ENCODE data around the gene ADRB1.

Gene ADRB1

DNA sequence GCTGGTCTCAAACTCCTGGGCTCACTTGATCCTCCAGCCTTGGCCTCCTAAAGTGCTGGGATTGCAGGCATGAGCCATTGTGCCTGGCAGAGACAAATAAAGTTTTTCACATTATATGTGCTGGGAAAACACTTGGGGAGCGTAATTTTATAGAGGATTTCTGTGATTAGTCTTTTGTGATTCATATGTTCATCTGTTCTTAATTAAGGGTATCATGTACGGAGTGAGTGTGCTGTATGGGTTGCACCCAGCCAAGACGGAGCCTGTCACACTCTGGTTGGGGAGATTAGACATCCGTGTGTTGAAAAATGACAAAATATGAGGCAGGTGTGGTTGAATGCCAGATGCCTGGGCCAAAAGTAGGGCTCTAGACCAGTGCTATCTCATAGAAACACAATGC is 10.3 kb downstream of the ADRB1 start:
- DNase-seq (ENCODE audit: extremely low read depth in 1 of 2, low read depth in 1 of 2), result no peak

DNA sequence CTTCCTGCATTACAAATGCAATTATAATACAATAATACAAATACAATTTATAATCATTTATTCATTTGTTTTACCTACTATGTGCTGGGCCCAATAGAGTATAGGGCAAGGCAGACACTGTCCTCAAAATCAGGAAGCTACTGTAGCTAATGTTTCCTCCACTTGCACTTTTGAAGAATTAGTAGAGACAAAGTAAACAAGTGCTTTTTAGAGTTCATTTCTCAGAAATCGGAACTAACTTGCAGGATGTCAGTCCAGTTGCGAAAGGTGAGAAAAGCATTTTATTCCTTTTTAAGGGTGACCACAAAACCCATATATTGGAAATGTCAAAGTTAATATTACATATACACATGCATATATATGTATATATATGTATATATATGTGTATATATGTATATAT is 14.2 kb downstream of the ADRB1 start:
- DNase-seq (ENCODE audit: extremely low read depth in 1 of 2, low read depth in 1 of 2), result no peak

DNA sequence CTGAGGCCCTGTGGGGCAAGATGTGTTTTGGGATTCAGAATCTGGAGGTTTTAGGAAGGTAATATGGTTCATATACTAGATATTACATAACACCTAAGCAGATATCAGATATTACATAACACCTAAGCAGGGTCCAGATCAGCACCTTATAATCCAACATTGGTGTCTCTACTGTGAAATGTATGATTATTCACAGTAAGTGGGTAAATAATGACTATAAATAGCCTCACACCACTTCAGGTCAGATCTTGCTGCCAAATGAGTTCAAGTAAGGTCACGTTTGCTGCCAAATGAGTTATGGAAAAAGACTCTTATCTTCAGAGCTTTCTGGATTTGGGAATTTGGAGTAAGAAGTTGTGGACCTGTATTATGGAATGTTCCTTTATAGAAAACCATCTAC is 14.6 kb downstream of the ADRB1 start:
- no peak for DNase-seq (ENCODE audit: extremely low read depth in 1 of 2, low read depth in 1 of 2)

DNA sequence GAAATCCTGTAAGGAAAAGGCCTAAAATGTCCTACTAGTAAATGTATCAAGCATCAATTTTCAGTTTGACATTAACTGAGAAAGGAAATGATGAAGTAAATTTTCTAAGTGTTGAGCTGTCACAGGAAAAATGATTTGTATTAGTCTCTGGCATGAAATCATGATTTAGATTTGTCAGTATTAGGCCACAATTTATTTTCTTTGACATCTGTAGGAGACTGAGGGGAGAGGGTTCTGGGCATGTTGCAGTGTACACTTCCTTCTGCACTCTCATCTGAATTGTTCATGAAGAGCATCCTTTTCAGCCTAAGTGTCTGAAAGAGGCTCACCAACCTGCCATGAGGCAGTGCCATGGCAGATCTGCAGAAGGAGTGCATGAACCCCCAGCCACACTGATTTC is 15.9 kb downstream of the ADRB1 start:
- DNase-seq (ENCODE audit: extremely low read depth in 1 of 2, low read depth in 1 of 2), result no peak

DNA sequence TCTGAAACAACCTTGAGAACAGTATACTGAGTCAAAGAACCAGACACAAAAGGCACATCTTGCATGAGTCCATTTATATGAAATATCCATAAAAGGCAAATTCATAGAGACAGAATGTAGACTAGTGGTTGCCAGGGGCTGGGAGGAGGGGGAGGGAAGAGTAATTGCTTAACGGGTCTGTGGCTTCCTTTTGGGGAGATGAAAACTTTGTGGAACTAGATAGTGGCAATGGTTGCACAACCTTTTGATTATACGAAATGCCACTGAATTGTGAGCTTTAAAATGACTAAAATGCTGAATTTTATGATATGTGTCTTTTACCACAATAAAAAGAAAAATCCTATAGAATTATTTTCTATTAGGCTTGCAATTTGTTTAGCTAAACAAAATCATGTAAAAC is 16.8 kb downstream of the ADRB1 start:
- no peak for DNase-seq (ENCODE audit: extremely low read depth in 1 of 2, low read depth in 1 of 2)

DNA sequence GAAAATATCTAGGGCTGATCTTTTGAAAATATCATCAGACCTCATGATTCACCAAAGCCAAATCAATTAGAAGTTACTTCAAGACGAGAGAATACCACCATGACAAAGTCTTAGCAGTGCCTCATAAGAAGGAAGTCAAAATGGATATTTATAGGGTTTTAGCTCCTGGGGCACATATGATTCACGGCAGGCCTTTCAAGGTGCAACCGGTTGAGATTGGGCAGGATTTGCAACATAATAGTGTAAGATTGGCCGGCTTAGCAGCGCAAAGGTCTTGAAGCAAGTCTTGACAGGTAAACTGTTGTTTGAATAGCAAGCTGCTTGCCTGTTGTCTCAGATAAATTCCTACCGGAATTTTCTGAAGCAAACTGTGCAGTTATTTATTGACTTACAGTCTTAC is 17.5 kb downstream of the ADRB1 start:
- no peak for DNase-seq (ENCODE audit: extremely low read depth in 1 of 2, low read depth in 1 of 2)

DNA sequence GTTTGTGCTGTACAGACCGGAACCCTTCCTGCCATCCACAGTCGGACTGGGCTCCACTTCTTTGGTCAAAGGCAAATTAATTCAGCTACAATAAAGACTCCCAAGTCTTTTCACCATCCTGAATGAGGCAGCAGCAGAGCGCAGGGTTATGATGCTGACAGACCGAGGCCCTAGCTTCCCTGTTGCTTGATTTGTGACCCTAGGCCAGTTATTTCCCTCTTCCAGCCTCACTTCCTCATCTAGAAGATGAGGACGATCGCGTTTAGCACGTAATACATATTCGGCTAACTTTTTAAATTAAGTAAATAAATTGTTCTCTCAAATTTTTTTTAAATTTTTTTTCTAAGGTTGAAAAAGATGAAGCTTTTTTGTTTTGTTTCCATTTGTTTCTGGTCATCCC is 18.1 kb downstream of the ADRB1 start:
- DNase-seq (ENCODE audit: extremely low read depth in 1 of 2, low read depth in 1 of 2), result no peak

DNA sequence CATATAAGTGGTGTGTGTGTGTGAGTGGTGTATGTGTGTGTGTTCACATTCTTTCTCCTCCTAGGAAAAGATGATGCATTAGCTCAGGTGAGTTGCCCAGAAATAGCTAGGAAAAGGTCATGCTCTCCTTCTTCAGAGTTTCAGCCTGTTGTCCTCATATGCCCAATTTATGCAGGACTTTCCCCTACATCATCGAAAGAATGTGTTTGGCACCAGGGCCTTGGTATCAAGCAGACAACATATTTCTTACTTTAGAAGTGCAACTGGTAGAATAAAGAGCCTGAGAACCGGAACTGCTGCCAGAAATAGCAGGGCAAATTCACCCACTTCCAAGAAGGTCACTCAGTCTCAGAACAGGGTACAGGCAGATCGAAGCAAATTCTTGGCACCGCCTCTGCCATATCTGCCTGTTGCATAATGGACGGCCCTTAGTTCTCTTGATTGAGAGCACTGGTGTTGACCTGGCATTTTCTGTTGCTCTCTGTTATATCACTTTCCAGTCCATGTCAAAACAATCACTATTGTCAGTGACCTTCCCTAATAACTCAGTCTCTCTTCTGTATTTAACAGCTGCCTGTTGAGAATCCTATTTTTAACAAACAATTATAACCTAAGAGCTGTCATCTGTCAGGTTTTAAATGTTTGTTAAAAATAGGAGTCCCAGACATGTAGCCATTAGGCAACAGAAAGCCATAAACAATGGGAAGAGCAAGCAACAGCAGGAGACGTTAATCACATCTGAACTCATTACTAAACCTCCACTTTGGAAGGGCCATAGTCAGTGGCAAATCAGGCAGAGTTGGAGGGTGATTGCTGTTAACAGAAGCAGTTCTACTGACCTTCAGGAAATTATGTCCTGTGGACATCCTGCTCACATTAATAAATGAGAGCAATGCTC is 20.7 kb downstream of the ADRB1 start:
- DNase-seq (ENCODE audit: extremely low read depth in 1 of 2, low read depth in 1 of 2), result no peak

DNA sequence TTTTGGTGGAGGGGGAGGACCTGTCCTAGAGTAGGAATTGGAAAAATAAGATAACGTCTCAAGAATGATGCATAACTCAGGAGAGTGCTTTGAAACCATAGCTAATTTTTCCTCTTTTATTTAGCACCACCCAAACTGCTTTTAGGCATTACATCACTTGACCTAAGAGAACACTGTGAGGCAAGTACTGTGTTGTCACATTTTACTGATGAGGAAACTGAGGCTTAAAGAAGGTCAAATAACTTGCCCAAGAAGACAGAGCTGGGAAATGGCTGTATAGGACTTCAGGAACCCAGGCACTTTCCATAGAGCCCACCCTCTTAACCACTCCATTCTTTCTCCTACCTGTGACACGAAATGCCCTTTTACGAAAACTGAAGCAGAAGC is 21.4 kb downstream of the ADRB1 start:
- DNase-seq (ENCODE audit: extremely low read depth in 1 of 2, low read depth in 1 of 2), result no peak

DNA sequence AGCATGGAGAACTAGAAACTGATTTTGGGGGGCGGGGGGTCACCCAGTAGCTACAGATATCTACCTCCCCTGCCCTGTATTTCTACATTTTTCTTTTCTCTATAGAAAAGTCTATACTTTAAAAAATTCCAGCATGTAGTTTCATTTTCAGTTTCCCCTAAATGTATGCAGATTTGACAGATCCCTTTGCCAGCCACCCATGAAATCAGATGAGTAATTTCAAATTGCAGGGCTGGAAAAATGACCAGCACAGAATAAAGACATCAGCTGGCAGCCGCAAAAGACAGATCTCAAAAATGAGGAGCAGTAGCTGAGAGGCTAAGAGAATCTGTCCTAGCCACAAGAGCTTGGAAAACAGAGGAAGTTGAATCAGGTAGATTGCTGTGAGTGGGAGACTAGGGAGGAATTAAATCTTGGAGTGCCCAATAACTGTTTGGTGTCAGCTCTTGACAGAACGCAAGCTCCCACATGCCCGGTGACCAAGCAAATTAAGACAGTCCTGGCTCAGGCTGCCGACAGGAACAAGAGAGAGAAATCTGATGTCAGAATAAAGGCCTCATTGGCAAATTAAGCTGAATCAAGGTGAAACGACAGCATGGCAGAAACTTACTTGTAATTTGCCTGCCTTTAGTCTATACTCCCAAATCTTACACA is 24.5 kb downstream of the ADRB1 start:
- no peak for DNase-seq (ENCODE audit: extremely low read depth in 1 of 2, low read depth in 1 of 2)

DNA sequence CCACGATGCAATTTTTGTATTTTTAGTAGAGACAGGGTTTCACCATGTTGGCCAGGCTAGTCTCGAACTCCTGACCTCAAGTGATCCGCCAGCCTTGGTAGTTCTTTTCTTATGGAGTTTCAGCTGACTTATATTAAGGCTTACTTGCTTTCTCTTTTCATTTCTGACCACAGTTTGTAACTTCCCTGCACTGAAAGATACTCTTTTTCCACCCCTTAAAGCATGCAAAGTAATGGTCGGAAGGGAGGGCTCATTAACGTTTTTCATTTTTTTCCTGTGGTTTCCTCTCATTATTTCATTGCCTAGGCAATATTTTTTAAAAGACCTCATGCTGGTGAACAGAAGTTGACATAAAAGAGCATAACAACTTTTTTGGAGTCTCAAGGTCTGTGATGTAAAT is 27.0 kb downstream of the ADRB1 start:
- no peak for DNase-seq (ENCODE audit: extremely low read depth in 1 of 2, low read depth in 1 of 2)

DNA sequence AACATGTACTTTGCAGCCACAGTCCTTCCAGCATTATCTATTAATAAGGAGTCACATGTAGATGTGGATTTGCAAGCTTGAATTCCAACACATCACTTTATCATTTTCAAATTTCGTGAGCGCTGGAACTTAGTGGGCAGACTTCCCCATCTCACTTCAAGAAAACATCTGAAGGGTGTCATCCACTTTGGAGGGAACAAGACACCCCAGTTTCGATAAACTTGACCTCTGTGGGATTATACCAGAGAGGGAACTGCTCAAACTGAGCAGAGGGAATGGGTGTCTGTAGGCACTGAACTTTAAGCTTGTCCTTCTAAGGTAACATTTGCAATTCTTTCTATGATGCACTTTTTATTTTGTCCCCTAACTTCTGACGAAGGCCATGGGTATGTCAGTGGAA is 27.5 kb downstream of the ADRB1 start:
- DNase-seq (ENCODE audit: extremely low read depth in 1 of 2, low read depth in 1 of 2), result no peak

DNA sequence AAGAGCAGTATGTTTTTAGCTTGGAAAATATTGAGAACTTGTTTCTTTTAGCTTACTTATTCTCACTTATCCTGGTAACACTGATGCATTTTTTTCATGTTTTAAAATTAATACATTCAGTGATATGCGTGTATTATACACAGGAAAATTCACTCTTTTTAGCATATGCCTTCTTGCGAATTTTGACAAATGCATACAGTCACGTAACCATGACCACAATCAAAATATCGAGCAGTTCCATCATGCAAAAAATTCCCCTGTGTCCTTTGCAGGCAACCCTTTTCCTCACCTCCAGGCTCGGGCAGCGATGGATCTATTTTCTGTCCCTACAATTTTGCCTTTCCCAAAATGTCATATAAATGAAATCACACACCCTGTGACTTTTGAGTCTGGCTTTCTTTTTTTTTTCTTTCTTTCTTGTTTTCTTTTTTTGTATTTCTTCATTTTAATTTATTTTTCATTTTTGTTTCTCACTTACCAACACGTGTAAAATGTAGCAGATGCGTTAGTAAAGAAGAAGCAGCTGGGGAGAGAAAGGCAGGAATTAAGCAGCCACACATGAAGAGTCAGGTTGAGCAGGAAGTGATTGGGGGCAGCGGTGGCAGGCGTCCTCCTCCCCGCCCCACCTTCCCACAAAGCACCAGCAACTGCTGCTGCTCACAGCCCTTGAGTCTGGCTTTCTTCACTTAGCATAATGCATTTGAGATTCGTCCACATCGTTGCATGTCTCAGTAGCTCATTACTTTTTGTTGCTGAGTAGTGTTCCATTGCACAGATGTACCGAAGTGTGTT is 29.9 kb downstream of the ADRB1 start:
- no peak for DNase-seq (ENCODE audit: extremely low read depth in 1 of 2, low read depth in 1 of 2)

DNA sequence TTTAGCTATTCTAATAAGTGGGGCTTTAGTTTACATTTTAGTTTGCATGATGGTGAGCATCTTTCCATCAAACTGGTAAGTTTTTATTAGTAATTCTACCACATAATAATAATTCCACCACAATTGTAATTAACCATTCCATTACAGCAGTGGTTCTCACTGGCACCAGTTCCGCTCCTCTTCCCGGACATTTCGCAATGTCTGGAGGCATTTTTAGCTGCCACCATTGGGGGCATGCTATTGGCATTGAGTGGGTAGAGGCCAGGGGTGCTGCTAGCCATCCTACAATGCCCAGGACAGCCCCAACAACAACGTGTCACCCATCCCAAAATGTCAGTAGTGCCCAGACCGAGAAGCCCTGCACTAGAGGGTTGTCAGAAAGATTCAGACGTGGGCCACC is 31.4 kb downstream of the ADRB1 start:
- no peak for DNase-seq (ENCODE audit: extremely low read depth in 1 of 2, low read depth in 1 of 2)

DNA sequence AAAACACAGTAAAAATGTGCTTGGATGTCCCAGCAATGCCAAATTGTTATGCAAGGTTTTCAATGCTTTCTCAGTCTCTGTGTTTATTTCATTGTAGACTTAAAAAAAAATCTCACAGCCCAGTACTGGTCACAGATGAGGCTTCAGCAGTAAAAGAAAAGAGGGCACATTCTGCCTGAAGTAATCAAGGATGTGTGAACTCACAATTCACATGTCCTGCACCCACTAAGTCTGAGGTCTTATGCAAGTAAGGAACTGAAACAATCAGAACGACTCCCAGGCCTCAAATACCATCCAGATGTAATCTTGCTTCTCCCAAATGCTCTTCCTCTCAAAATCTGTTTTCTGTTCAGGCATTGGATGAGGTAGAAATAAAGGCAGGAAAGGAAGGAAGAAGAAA is 33.7 kb downstream of the ADRB1 start:
- DNase-seq (ENCODE audit: extremely low read depth in 1 of 2, low read depth in 1 of 2), result no peak

DNA sequence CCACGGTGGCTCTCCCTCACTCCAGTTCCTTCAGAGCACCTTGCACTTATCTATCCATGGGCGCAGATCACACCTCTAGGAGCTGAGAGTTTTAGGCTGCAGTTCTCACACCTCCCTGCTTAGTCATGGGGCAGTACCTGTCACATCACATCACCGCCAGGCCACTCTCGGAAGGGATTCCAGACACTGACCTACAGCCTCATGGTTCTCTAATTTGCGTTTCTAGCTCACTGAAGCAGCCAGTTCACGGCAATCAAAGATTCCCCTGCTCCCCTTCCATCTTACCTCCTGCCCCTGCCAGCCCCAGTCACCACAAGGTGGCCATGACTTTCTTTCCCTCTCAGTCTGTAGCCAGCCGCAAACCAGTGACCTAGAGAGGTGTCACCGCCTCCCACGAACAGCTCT is 34.2 kb downstream of the ADRB1 start:
- DNase-seq (ENCODE audit: extremely low read depth in 1 of 2, low read depth in 1 of 2), result no peak

DNA sequence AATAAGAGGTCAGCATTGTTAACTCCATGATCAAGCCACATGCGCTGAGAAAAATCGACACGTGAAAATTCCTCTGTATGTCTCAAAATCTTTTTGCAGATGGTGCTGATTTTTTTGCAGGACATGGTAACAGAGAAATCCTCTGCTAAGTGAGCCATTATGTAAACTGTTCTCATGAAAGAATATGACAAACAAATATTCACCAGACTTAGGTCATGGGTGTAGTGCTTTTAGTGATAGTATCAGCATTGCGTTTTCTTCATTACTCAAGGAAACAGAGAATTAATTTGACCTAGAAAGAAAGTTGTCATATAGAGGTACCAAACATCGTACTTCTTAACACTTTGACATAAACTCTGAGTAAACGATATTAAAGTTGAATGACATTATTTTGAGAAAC is 34.7 kb downstream of the ADRB1 start:
- DNase-seq (ENCODE audit: extremely low read depth in 1 of 2, low read depth in 1 of 2), result no peak

DNA sequence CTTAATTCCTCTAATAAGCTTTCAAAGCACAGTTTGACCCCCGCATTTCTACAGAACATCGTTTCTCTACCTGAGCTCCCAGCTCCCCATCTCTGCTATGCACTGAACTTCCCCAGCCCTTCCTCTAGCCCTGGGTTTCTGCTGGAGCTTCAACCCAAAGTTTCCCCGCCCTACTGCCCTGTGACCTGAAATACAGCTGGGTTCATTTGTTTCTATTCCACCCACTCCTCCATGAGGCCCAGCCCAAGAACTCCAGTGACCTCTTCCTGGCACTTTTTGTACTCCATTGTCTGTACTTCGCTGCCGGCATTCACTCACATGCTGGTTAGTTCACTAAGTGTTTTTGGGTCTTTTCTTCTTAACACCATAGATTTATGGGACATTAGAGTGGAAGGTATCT is 35.8 kb downstream of the ADRB1 start:
- no peak for DNase-seq (ENCODE audit: extremely low read depth in 1 of 2, low read depth in 1 of 2)

DNA sequence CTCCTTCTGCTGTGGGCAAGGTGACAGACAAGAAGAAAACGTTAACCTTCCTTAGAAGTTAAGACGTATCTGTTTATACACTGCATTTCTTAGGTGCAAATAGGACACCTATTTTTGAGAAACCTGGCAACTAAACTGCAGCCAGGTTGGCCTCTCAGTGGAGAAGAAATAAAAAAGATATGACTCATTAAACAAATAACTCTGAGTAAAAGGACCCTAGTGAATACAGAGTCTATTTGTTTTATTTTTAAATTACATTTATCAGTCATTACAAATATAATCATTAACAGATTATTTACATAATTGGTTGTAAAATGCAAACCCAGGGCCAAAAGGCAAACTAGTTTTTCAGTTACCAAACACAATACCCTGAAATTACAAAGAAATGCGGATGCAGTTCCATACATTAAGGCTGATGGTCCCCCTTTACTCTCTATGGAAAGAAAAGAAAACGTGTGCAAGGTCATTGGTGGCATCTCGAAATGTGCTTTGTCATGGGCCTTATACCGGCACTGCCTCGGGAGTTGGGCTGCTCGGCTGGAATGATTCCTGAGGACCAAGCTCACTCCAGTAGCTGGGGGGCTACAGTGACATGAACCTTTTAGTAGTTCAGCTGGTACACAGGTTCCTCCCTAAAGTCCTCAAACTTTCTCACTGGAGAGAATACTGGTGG is 38.4 kb downstream of the ADRB1 start:
- DNase-seq (ENCODE audit: extremely low read depth in 1 of 2, low read depth in 1 of 2), result no peak

DNA sequence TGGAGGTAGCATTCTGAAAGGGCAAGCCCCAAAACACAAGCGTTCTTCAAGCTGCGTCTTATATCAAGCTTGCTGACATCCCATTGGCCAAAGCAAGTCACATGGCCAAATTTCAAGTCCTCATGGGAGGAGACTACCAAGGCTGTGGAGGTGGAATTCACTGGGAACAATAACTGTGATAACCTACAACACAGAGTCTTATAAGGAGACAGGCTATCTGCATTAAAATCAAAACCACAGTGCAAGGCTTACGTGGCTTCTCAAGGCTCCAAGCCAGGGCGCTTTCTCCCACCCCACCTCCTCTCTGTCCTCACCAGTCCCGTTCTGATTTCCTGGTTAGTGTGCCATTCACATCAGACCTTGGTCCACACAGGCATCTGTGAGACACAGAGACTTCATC is 39.4 kb downstream of the ADRB1 start:
- DNase-seq (ENCODE audit: extremely low read depth in 1 of 2, low read depth in 1 of 2), result no peak

DNA sequence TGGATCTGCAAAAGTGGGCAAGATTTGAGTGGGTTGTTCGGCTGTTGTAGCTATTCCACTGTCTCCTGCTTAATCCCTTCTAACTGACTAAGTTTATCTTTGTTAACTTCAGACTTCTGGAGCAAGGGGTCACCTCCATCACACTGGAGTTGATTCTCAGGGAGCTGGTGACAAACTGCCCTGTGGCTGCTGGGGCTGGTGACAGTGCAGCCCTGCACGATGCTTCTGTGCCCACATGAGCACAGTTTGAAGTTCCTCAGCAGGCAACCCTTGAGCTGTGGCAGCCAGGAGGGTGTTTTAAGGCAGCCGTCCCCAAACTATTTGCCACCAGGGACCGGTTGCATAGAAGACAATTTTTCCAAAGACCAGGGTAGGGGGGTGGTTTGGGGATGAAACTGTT is 40.5 kb downstream of the ADRB1 start:
- DNase-seq (ENCODE audit: extremely low read depth in 1 of 2, low read depth in 1 of 2), result no peak
